K562 (cell line): Measurements from ENCODE around the gene ADAT1. TPM values are rescaled to one million over a fixed set of nuclear protein-coding genes. Genes with fewer than 3 reads are reported as not detected.

Experiments
- ATAC-seq: fragments of 200-7000 bp; cut with Tn5 transposase; 3 replicates; pipeline ENCODE4 v1.9.1; 2020; ENCODE audit warnings: moderate library complexity
- BruUV-seq: library from RNA; stranded (reverse); fragments of 400-500 nt; replicated peaks from 2 replicates; lab custom pipeline; 2021; lab: Mats Ljungman, UMichigan
- CTCF ChIA-PET: fragments of 300-600 bp; formaldehyde crosslinking; extraction: SDS; loops from one replicate; lab custom pipeline; 2021; ENCODE audit warnings: low intra/inter-chr PET ratio; lab: Yijun Ruan, JAX
- POLR2A ChIA-PET: fragments of 300-600, 350-650 bp; sonication (Branson Sonifier 250); formaldehyde crosslinking; extraction: SDS; loops from one replicate; lab custom pipeline; 2021; ENCODE audit warnings: antibody characterized with exemption, inconsistent platforms; lab: Yijun Ruan, JAX
- DNase-seq, 4 experiments: peaks; one replicate each; pipeline versions ENCODE4 v3.0.0 to v3.0.0-alpha.2; 2011 to 2018; ENCODE audit warnings: low spot score in 3 of 4, mixed read lengths in 3 of 4; ENCODE audit errors: extremely low read depth in 1 of 4
- FAIRE-seq: peaks from 2 replicates; lab custom pipeline; 2011; peaks lifted over from hg19 to GRCh38; lab: Jason Lieb, UNC
- H2AFZ ChIP-seq: 2 replicates; pipeline ENCODE4 v1.6.0; 2011; ENCODE audit warnings: low read depth, low read length, control low read depth, inconsistent platforms
- H3K27ac ChIP-seq: fragments of 200-600 bp; 3 replicates; pipeline ENCODE4 v1.8.0; 2011; ENCODE audit warnings: low read depth, mild to moderate bottlenecking, control low read depth, inconsistent platforms, low read length, moderate library complexity, mixed read lengths; ENCODE audit errors: extremely low read depth
- H3K27me3 ChIP-seq, 2 experiments: fragments of 300-600 bp in 1 of 2; 2 replicates in 1 of 2; 3 replicates in 1 of 2; pipeline versions ENCODE4 v1.6.0 to v1.8.0; 2011; ENCODE audit warnings: inconsistent platforms in 2 of 2, low read length in 2 of 2, mild to moderate bottlenecking in 1 of 2, mixed read lengths in 1 of 2, moderate library complexity in 1 of 2; ENCODE audit not compliant: control insufficient read depth in 2 of 2, insufficient read depth in 2 of 2
- H3K36me3 ChIP-seq: fragments of 300-600 bp; 3 replicates; pipeline ENCODE4 v1.8.0; 2011; ENCODE audit warnings: mild to moderate bottlenecking, low read length, inconsistent platforms; ENCODE audit not compliant: control insufficient read depth, insufficient read depth
- H3K4me1 ChIP-seq, 2 experiments: fragments of 200-600 bp in 1 of 2; replicated peaks in 1 of 2; 2 replicates in 1 of 2; 3 replicates in 1 of 2; pipeline versions ENCODE4 v1.5.1 to v1.8.0; 2011; ENCODE audit warnings: inconsistent platforms in 2 of 2, low read length in 2 of 2, mild to moderate bottlenecking in 1 of 2, mixed read lengths in 1 of 2, moderate library complexity in 1 of 2; ENCODE audit not compliant: control insufficient read depth in 2 of 2, insufficient read depth in 2 of 2
- H3K4me2 ChIP-seq: 2 replicates; pipeline ENCODE4 v1.6.1; 2011; ENCODE audit warnings: low read length, control low read depth, inconsistent platforms, mixed read lengths; ENCODE audit not compliant: insufficient read depth
- H3K4me3 ChIP-seq: fragments of 200-600 bp; sonication (generic), shearing (Covaris generic); 2 replicates; pipeline ENCODE4 v1.5.1; 2016; ENCODE audit warnings: control low read depth, inconsistent platforms
- H3K79me2 ChIP-seq: fragments of 200-600 bp; 3 replicates; pipeline ENCODE4 v1.8.0; 2011; ENCODE audit warnings: low read length, inconsistent platforms; ENCODE audit not compliant: control insufficient read depth, insufficient read depth
- H3K9ac ChIP-seq, 2 experiments: 2 replicates each; pipeline versions ENCODE4 v1.6.0 to v1.6.1; 2011; ENCODE audit warnings: low read depth in 2 of 2, low read length in 2 of 2, control low read depth in 1 of 2, inconsistent platforms in 1 of 2, mild to moderate bottlenecking in 1 of 2, mixed read lengths in 1 of 2; ENCODE audit not compliant: insufficient read depth in 1 of 2
- H3K9me1 ChIP-seq: one replicate; pipeline ENCODE4 v1.6.0; 2011; ENCODE audit warnings: inconsistent platforms, mild to moderate bottlenecking, low read length, moderate library complexity; ENCODE audit not compliant: control insufficient read depth, insufficient read depth
- H3K9me3 ChIP-seq: replicated peaks from 2 replicates; pipeline ENCODE4 v1.5.1; 2011; ENCODE audit warnings: low read depth, low read length, inconsistent platforms; ENCODE audit not compliant: control insufficient read depth, insufficient read depth
- H4K20me1 ChIP-seq: replicated peaks from 2 replicates; pipeline ENCODE4 v1.6.1; 2011; ENCODE audit warnings: low read length, inconsistent platforms, mixed read lengths; ENCODE audit not compliant: control insufficient read depth, insufficient read depth
- ILK ChIP-seq: fragments of 450-650 bp; IDR thresholded peaks from 2 replicates; pipeline ENCODE4 v1.6.1; 2016; ENCODE audit warnings: missing genetic modification characterization, low read depth, mild to moderate bottlenecking, missing compliant biosample characterization, moderate library complexity, borderline replicate concordance
- MBD2 ChIP-seq: sonication (generic); IDR thresholded peaks from 2 replicates; pipeline ENCODE4 v1.6.1; 2016; ENCODE audit warnings: low read depth, borderline replicate concordance
- PATZ1 ChIP-seq: fragments of 250-450 bp; sonication (Bioruptor Pico); IDR thresholded peaks from 2 replicates; pipeline ENCODE4 v1.5.0; 2020; ENCODE audit warnings: mild to moderate bottlenecking, borderline replicate concordance
- RBM15 ChIP-seq: fragments of 200-400 bp; formaldehyde crosslinking; IDR thresholded peaks from 2 replicates; pipeline ENCODE4 v1.6.1; 2018; ENCODE audit warnings: mild to moderate bottlenecking, low read length, moderate library complexity; ENCODE audit not compliant: insufficient read depth
- RCOR1 ChIP-seq, 2 experiments: IDR thresholded peaks; 2 replicates each; pipeline ENCODE4 v1.6.1; 2012; ENCODE audit warnings: low read depth in 2 of 2, low read length in 2 of 2, borderline replicate concordance in 1 of 2, improper control_type of control experiment in 1 of 2
- RNF219 ChIP-seq: fragments of 250-450 bp; sonication (Bioruptor Pico); IDR thresholded peaks from 2 replicates; pipeline ENCODE4 v1.5.0; 2022; ENCODE audit warnings: mild to moderate bottlenecking
- SPI1 ChIP-seq: IDR thresholded peaks from 2 replicates; pipeline ENCODE4 v1.6.1; 2011; ENCODE audit warnings: low read depth, low read length, control low read depth, borderline replicate concordance
- THAP12 ChIP-seq: fragments of 250-450 bp; sonication (Bioruptor Pico); IDR thresholded peaks from 2 replicates; pipeline ENCODE4 v1.9.0; 2021; ENCODE audit warnings: mild to moderate bottlenecking, inconsistent platforms
- TRIM25 ChIP-seq: fragments of 450-650 bp; IDR thresholded peaks from 2 replicates; pipeline ENCODE4 v1.7.0; 2016; ENCODE audit warnings: borderline replicate concordance
- ZBTB1 ChIP-seq: sonication (generic); formaldehyde crosslinking; IDR thresholded peaks from 2 replicates; pipeline ENCODE4 v1.8.1; 2023; ENCODE audit warnings: missing genetic modification reagents, low read depth, mild to moderate bottlenecking, borderline replicate concordance
- WGBS: fragments of 100-300 bp; shearing (Covaris generic); methylation state at CpG from one replicate; pipeline ENCODE4 v1.1.6; 2016; ENCODE audit warnings: low coverage, mixed read lengths; ENCODE audit not compliant: insufficient coverage; ENCODE audit errors: missing lambda C conversion rate; 5-methylcytosine and 5-hydroxymethylcytosine counted together
- in situ Hi-C: fragments of 300-500 bp; cut with MboI; formaldehyde crosslinking; loops from 4 replicates; pipeline ENCODE4 v1.15.0; 2018; ENCODE audit warnings: inconsistent platforms, mixed read lengths
- intact Hi-C: fragments of 100-400 bp; cut with micrococcal nuclease; formaldehyde crosslinking; loops from 2 replicates; pipeline ENCODE4 v1.14.2; 2022
- polyA plus RNA-seq, 8 experiments: library from polyadenylated mRNA; depleted of rRNA in 4 of 8; stranded (reverse) in 5 of 8; unstranded in 3 of 8; fragments of >200 nt; fragmentation: Nextera tagmentation in 2 of 8; fragmentation: Illumina TruSeq in 1 of 8; extraction: Ambion mirVana in 2 of 8; extraction: Trizol in 1 of 8; gene quantifications; 2 replicates each; pipeline versions ENCODE4 v1.2.1 to v1.2.3, GENCODE V29; 2011 to 2014; ENCODE audit warnings: inconsistent platforms in 1 of 8, missing spikeins in 1 of 8
- total RNA-seq, 7 experiments: library from RNA; depleted of rRNA in 6 of 7; stranded (reverse); fragments of >200 nt in 6 of 7; fragmentation: Illumina TruSeq in 2 of 7; extraction: Trizol in 2 of 7; gene quantifications; 2 replicates each; pipeline versions ENCODE4 v1.2.1 to v1.2.3, GENCODE V29; 2011 to 2021; ENCODE audit warnings: low replicate concordance in 1 of 7

The ADAT1 gene
- total and polyA plus RNA-seq, 9 of the 15 experiments (the other 6 are each of a cell fraction or from before 2014, with no cell fraction given), result 16.0 to 36.7 (median 28.2) TPM

GRCh38 chr16:75559564-75560372, 63.3 kb downstream of the ADAT1 start:
- in situ Hi-C loops, result no loop called here
- Histone ChIP-seq H3K27me3 (no peaks in the 10 kb centered on the region), H3K9me1 (no peaks in the 10 kb centered on the region), H3K4me3 (peak overlapping the region; percentile 5; the same call in 1 of the 2 replicates), H3K79me2 (peaks cover 2% of the 10 kb centered on the region; the same call in 1 of the 3 replicates), H3K9ac (peak overlapping the region in 1 of 2 experiments; percentile 55; a peak in 3 of 4 replicates), H2AFZ (peak overlapping the region; percentile 58), H3K36me3 (no peaks in the 10 kb centered on the region), H3K27ac (peak overlapping the region; percentile 81), H3K9me3 (no peaks in the 10 kb centered on the region), H3K4me1 (peaks cover 13 to 27% of the 10 kb centered on the region in 2 experiments), H3K4me2 (peak overlapping the region; percentile 69), H4K20me1 (no peaks in the 10 kb centered on the region)
- DNase-seq, result peak in 3 of 4 experiments; percentile 38 to 85 (median 79)
- WGBS, result 1% methylated on average over 9 of the region's 10 CpGs
- FAIRE-seq, result peak; percentile 86
- intact Hi-C loops, result no loop called here
- POLR2A ChIA-PET, result interaction anchor here (0.9 to 1.5 kb wide), 2 partner anchors 13 to 62 kb away, joined by 3 read pairs; no protein-coding TSS in a partner anchor
- CTCF ChIA-PET, result no interaction called here
- no TSS peak for BruUV-seq
- peak; percentile 71 for ATAC-seq
- TF ChIP-seq PATZ1 (CRISPR knock-in tag) (no peak), THAP12 (CRISPR knock-in tag) (no peak), RCOR1 (IDR thresholded peaks at IDR 0.05; ENCODE audit: borderline replicate concordance in 1 of 2, low read depth in 2 of 2, low read length in 2 of 2) (peak in 1 of 2 experiments; percentile 53; a peak in 2 of 4 replicates), RBM15 (no peak), SPI1 (no peak), RNF219 (CRISPR knock-in tag) (no peak), ILK (tag) (no peak), MBD2 (no peak), TRIM25 (no peak), ZBTB1 (no peak)
